ENCODE results near the gene IFNA10.
"Not testable (repeated sequence)": the region's sequence is repeated elsewhere in the genome, so short reads cannot be mapped to it uniquely, and the experiment has no call there.

The IFNA10 gene
- 0 reads per million in 2 donors for total RNA-seq

DNA sequence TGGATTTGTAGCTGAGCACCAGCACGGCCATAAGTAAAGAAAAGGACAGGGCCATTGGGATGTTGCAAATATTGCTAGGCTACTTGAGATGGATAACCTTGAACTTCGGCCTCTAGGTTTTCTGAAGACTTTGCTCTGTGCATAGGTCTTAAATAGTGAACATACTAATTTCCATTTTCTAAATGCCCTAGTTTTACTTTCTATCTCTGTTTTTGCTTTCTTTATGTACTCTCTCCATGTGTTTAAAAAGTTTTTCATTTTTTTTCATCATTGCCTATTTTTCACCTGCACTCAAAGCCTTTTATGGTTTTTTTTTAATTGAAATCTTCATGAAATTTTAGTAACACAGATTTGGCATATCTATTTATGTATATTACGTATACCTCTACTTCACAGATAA is at the start of gene IFNA10:
TSS of gene IFNA10 (minus strand) at position 101 of the 400 bp plus-strand sequence. CDS start at position 55, 46 bp downstream.
- not testable (repeated sequence) for DNase-seq

DNA sequence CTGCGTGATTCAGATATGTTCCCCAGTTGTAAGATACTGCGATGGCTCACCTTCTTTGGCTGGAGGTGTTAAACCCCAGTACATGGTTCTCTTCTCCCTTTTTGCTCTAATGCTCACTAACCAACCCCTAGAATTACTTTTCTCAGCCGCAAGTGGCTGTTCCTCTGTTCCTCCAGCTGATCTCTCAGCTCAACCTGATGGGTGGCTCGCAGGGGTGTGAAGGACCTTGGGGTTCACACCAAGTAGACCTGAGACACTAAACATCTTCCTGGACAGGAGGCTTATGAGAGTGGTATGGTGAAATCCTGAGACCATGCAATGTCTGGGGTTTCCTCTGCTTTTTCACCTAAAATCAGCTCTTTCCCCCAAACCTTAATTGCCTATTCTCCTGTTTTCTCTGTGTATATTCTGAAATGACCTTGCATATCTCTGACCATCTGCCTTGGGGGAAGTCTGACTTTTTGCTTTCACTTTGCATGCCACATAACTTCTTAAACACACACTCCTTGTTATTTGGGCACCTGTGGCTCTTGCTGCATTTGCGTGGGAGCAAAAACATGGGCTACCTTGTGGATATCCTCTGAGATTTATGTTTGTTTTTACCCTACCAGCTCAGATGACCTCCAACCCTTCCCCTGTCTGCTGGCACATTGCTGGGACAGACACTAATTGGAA is 48.7 kb upstream of the IFNA10 start:
- no peak for DNase-seq

DNA sequence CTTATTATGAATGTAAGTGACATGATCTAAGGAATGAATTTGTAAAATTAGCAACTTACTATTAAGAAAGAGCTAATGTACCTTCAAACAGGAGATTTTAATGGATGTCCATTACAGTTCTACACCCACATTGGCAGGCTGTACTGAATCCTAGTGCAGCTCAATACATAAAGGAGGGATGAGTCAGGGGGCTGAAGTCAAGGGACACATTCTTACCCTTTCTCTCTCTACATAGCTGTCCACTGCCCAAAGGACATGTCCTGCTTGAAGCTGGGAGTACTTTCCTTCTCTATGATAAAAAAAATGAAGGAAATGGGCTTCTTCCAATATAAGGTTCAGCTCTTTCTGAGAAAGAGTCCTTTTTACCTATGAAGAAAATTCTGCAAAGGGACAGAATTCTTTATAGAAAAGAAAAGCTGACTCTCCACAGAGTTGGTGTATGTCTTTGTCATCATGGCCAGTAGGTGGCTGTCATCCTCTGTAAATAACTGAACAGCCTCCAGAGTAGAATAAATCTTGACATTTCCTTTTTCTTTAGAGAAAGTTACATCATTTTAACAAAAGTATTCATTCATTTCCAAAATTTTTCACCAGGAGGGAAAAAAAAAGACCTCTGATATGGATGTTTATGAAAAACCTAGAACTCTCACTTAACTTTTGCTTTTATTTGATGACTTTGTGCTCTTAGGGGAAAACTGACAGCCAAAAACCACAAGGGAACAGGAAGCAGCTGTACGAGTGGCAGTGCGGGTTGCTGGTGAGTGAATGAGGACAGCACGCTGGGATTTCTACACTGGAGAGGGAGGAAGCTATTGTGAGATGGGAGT is 46.0 kb upstream of the IFNA10 start:
- no peak for DNase-seq

DNA sequence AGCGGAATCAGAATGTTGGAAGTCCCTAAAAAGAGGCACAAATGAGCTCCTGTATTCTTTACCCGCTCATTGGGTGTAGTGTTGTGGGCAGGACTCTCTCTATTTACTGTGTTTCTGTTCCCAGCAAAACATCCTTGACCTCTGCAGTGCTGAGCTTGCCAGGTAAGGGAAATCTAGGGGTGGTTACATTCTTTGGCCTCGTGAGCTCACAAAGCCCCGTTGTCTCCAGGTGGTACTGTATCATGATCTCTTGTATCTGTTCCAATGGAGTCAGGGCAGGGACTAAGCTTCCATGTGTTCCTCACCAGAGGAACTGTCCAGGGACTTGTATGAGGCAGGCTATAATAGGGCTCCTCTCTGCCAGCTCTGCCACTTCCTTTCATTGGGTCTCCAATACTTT is 44.7 kb upstream of the IFNA10 start:
- DNase-seq, result no peak

DNA sequence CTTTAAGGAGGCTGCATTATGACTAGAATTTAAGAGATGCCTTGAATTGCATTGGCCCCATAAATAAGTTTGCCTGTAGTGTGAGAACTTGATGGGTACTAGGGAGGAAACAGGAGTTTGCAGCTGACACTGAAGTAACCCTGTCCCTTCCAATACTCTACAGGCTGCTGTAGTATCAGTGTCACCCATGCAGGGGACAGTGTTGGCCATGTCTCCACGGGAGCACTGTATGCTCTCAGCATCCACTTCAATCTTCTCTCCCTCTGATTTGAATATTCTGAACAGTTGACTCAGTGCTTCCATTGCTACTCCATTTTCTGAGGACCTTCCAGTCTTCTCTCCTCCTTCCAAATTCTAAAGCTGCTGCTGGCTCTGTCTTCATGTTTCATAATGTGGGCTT is 44.2 kb upstream of the IFNA10 start:
- no peak for DNase-seq

DNA sequence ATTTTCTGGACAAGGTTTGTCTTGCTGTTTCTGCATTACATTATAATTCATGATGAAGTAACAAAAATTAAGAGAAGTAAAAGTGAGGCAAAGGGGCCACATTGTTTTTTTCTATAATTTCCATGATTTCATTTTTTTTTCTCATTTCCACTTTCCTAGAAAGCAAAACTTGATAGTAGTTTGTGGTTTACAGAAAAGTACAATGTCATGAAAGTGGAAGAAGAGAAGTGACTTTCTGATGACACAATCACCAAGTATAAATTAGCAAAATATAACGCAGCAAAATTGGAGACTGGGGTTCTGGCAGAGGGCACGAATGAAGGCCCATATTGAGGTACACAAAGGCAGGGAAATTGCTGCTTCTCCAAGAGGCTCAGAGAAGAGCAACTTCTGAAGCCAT is 37.9 kb upstream of the IFNA10 start:
- no peak for DNase-seq

DNA sequence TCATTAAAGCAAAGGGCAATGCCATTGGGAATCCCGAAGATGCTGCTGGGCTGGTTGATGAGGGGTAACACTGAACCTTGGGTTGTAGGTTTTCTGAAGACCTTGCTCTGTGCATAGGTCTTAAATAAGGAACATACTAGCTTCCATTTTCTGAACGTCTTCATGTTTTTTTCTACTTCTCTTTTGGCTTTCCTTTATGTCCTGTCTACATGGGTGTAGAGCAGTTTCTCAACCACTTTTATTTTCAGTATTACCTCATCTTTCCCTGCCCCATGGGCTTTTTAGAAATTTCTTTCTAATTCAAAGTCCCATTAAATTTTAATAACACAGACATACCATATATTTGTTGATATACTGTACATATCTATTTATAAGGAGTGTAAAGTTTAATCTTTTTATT is 33.0 kb upstream of the IFNA10 start, which contains the start of gene IFNA14:
TSS of gene IFNA14 (minus strand) at position 95 of the 400 bp plus-strand sequence. CDS start at position 25, 70 bp downstream.
- DNase-seq, result no peak

DNA sequence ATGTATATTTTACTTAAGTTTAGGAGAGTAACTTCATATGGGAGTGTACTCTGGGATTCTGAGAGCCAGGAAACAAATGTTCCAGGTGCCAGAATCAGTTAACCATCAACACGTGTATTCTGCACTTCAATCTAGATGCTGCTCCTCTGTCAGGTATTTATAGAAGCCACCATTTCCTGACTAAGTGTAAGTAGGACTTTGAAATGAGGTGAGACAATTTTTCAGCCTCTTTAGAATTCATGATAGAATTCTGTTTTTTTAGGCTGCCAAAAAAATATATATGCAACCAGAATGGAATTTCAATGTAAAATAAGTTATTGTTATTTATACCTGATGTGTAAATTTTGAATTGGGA is 29.4 kb upstream of the IFNA10 start:
- DNase-seq, result not testable (repeated sequence)

DNA sequence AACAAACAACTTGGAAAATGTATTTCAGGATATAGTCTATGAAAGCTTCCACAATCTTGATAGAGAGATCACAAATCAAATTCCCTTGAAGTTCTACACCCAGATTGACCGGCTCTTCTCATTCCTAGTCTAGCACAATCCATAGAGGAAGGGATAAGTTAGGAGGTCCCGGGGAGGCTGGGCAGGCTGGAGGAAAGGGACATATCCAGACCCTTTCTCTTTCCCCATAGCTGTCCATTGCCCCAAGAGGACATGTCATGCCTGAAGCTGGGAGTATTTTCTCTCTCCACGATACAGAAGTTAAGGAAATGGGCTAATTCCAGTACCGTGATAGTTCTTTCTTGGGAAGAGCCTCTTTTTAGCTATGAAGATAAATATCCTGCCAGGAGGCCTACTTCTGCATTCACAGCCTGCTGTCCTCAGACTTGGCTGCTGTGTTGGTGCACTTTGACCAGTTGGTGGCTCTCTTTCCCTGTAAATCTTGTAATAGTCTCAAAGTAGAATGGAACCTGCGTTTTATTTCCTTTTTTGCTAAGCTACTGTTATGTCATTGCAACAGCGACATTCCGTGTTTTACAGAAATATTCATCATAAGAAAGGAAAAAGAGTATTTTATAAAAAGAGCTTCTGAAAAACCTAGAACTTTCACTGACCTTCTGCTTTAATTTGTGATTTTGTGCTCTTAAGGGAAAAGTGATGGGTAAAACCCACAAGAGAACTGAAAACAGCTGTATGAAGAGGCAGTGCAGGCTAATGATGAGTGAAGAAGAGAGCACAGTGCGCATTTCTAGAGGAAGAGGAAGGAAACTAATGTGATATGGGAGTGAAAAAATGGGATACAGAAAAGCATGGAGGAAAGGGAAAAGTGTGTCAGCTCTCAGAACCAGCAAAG is 28.8 kb upstream of the IFNA10 start:
- DNase-seq, result not testable (repeated sequence)

DNA sequence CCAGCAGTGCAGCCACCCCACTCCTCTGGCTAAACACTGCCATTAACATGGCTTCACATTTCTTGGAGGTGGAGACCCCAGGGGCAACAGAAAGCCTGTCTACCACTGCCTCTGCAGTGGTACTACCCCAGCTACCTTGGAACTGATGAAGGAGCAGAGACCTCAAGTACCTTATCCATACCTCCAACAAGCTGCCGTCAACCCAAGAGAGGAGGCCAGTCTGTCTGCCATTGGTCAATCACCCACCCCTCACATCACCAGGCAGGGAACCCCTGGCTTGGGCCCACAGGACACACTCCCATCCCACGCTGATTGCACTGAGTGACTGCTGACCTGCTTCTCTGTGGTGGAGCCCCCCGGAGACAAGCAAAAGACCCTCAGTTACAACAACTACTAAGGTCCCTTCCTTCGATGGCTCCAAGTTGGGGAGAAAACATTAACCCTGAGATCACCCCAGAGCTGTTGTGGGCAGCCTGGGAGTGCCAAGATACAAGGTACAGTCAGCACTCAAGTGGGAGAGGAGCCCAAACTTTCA is 27.3 kb upstream of the IFNA10 start:
- no peak for DNase-seq

DNA sequence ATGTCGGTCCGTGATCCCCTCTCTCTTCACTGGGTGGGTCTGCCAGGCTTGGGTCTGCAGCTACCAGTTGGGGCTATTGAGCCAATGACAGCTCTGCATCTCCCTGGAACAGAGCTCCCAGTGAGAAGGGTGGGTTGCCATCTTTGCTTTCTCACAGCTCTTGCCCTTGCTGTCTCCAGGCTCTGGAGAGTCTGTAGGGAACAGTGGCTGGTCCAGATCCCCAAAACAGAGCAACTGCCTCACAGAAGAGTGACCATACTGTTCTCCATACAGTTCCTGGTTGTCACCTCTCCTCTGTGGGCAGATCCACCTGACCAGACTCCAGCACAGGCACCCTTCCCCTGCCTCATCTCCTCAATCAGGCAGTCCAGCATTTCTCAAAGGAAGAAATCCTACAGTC is 26.3 kb upstream of the IFNA10 start:
- DNase-seq, result no peak

DNA sequence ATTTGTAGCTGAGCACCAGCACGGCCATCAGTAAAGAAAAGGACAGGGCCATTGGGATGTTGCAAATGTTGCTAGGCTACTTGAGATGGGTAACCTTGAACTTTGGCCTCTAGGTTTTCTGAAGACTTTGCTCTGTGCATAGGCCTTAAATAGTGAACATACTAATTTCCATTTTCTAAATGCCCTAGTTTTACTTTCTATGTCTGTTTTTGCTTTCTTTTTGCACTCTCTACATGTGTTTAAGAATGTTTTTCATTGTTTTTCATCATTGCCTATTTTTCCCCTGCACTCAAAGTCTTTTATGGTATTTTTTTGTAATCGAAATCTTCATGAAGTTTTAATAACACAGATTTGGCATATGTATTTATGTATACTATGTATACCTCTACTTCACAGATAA is 21.2 kb upstream of the IFNA10 start, which contains the start of gene IFNA17:
TSS of gene IFNA17 (minus strand) at position 101 of the 400 bp plus-strand sequence. CDS start at position 52, 49 bp downstream.
- DNase-seq, result no peak

DNA sequence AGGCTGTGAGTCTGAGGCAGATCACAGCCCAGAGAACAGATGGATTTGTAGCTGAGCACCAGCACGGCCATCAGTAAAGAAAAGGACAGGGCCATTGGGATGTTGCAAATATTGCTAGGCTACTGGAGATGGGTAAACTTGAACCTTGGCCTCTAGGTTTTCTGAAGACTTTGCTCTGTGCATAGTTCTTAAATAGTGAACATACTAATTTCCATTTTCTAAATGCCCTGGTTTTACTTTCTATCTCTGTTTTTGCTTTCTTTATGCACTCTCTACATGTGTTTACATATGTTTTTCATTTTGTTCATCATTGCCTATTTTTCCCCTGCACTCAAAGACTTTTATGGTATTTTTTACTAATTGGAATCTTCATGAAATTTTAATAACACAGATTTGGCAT is 10.3 kb upstream of the IFNA10 start, which contains the start of gene IFNA16:
TSS of gene IFNA16 (minus strand) at position 101 of the 400 bp plus-strand sequence. CDS start at position 95, 6 bp downstream.
- not testable (repeated sequence) for DNase-seq

DNA sequence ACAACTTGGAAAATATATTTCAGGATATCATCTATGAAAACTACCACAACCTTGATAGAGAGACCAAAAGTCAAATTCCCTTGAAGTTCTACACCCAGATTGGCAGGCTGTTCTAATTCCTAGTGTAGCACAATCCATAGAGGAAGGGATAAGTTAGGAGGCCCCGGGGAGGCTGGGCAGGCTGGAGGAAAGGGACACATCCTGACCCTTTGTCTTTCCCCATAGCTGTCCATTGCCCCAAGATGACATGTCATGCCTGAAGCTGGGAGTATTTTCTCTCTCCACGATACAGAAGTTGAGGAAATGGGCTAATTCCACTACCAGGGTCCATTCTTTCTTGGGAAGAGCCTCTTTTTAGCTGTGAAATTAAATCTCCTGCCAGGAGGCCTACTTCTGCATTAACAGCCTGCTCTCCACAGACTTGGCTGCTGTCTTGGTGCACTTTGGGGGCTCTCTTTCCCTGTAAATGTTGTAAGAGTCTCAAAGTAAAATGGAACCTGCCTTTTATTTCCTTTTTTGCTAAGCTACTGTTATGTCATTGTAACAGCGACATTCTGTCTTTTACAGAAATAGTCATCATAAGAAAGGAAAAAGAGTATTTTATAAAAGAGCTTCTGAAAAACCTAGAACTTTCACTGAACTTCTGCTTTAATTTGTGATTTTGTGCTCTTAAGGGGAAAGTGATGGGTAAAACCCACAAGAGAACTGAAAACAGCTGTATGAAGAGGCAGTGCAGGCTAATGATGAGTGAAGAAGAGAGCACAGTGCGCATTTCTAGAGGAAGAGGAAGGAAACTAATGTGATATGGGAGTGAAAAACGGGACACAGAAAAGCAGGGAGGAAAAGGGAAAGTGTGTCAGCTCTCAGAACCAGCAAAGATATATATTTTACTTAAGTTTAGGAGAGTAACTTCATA is 6.7 kb upstream of the IFNA10 start:
- not testable (repeated sequence) for DNase-seq

DNA sequence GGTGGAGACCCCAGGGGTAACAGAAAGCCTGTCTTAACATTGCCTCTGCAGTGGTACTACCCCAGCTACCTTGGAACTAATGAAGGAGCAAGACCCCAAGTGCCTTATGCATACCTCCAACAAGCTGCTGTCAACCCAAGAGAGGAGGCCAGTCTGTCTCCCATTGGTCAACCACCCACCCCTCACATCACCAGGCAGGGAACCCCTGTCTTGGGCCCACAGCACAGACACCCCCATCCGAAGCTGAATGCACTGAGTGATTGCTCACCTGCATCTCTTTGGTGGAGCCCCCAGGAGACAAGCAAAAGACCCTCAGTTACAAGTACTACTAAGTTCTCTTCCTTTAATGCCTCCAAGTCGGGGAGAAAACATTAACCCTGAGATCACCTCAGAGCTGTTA is 5.2 kb upstream of the IFNA10 start:
- DNase-seq, result not testable (repeated sequence)

DNA sequence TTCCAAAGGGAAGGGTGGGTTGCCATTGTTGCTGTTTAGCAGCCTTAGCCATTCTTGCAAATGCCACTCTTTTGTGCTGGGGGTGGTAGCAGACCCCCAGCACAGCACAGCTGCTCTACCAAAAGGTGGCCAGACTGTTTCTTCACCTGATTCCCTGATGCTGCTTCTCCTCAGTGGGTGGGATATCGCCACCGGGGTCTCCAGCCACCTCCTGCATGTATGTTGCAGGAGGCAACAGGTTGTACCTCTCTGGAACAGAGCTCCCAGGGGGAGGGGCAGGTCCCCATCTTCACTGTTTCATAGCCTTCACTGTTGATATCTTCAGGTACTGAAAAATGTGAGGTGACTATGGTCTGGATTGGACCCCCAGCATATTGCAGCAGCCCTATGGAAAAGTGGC is 3.8 kb upstream of the IFNA10 start:
- not testable (repeated sequence) for DNase-seq

DNA sequence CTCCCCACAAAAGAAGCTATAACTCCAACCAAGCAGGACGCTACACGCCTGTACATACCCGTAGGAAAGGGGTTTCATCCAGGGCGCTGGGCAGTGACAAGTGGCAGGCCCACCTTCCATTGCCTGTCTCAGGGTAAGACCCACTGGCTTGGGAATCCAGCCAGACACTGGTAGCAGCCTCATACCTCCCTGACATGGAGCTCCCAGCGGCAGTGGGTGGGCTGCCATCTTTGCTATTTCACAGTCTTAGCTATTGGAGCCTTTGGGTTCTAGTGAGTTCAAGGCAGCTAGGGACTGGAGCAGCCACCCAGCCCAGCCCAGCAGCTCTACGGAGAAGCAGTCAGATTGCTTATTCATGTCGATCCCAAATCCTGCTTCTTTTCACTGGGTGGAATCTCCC is 3.4 kb upstream of the IFNA10 start:
- DNase-seq, result no peak

DNA sequence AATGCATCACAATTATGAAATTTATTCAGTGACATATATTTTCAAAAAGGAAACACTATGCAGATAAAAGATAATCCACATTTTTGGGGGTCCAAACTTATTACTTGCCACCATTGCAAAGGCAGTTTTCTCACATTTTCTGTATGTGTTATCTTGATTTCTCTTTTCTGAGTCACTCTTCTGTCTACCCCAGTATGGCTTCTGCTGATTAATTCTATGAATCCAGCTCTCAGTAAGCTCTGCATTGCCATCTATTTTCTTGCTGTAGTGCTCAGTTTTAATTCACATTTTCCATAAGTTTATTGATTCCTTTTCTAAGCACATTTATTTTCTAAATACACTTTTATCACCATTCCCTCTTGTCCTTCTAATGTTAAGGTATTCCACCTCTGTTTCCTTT is 1.7 kb downstream of the IFNA10 start:
- DNase-seq, result no peak

DNA sequence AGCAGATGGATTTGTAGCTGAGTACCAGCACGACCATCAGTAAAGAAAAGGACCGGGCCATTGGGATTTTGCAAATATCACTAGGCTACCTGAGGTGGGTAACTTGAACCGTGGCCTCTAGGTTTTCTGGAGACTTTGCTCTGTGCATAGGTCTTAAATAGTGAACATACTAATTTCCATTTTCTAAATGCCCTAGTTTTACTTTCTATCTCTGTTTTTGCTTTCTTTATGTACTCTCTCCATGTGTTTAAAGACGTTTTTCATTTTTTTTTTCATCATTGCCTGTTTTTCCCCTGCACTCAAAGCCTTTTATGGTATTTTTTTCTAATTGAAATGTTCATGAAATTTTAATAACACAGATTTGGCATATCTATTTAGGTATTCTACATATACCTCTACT is 4.8 kb downstream of the IFNA10 start, which contains the start of gene IFNA7:
TSS of gene IFNA7 (minus strand) at position 101 of the 400 bp plus-strand sequence. CDS start at position 61, 40 bp downstream.
- DNase-seq, result not testable (repeated sequence)

DNA sequence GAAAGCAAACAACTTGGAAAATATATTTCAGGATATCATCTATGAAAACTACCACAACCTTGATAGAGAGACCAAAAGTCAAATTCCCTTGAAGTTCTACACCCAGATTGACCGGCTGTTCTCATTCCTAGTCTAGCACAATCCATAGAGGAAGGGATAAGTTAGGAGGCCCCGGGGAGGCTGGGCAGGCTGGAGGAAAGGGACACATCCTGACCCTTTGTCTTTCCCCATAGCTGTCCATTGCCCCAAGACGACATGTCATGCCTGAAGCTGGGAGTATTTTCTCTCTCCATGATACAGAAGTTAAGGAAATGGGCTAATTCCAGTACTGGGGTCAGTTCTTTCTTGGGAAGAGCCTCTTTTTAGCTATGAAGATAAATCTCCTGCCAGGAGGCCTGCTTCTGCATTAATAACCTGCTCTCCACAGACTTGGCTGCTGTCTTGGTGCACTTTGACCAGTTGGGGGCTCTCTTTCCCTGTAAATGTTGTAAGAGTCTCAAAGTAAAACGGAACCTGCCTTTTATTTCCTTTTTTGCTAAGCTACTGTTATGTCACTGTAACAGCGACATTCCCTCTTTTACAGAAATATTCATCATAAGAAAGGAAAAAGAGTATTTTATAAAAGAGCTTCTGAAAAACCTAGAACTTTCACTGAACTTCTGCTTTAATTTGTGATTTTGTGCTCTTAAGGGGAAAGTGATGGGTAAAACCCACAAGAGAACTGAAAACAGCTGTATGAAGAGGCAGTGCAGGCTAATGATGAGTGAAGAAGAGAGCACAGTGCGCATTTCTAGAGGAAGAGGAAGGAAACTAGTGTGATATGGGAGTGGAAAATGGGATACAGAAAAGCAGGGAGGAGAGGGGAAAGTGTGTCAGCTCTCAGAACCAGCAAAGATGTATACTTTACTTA is 11.8 kb downstream of the IFNA10 start:
- DNase-seq, result not testable (repeated sequence)
